K562 (cell line): ENCODE measurements around the gene SFI1. TPM values are rescaled to one million over a fixed set of nuclear protein-coding genes. Genes with fewer than 3 reads are reported as not detected.

Experiments
- ATAC-seq: fragments of 200-7000 bp; cut with Tn5 transposase; 3 replicates; pipeline ENCODE4 v1.9.1; 2020; ENCODE audit warnings: moderate library complexity
- BruUV-seq: library from RNA; stranded (reverse); fragments of 400-500 nt; replicated peaks from 2 replicates; lab custom pipeline; 2021; lab: Mats Ljungman, UMichigan
- CTCF ChIA-PET: fragments of 300-600 bp; formaldehyde crosslinking; extraction: SDS; loops from one replicate; lab custom pipeline; 2021; ENCODE audit warnings: low intra/inter-chr PET ratio; lab: Yijun Ruan, JAX
- POLR2A ChIA-PET: fragments of 300-600, 350-650 bp; sonication (Branson Sonifier 250); formaldehyde crosslinking; extraction: SDS; loops from one replicate; lab custom pipeline; 2021; ENCODE audit warnings: antibody characterized with exemption, inconsistent platforms; lab: Yijun Ruan, JAX
- DNase-seq, 4 experiments: peaks; one replicate each; pipeline versions ENCODE4 v3.0.0 to v3.0.0-alpha.2; 2011 to 2018; ENCODE audit warnings: low spot score in 3 of 4, mixed read lengths in 3 of 4; ENCODE audit errors: extremely low read depth in 1 of 4
- FAIRE-seq: peaks from 2 replicates; lab custom pipeline; 2011; peaks lifted over from hg19 to GRCh38; lab: Jason Lieb, UNC
- H2AFZ ChIP-seq: 2 replicates; pipeline ENCODE4 v1.6.0; 2011; ENCODE audit warnings: low read depth, low read length, control low read depth, inconsistent platforms
- H3K27ac ChIP-seq: fragments of 200-600 bp; 3 replicates; pipeline ENCODE4 v1.8.0; 2011; ENCODE audit warnings: low read depth, mild to moderate bottlenecking, control low read depth, inconsistent platforms, low read length, moderate library complexity, mixed read lengths; ENCODE audit errors: extremely low read depth
- H3K27me3 ChIP-seq, 2 experiments: fragments of 300-600 bp in 1 of 2; 2 replicates in 1 of 2; 3 replicates in 1 of 2; pipeline versions ENCODE4 v1.6.0 to v1.8.0; 2011; ENCODE audit warnings: inconsistent platforms in 2 of 2, low read length in 2 of 2, mild to moderate bottlenecking in 1 of 2, mixed read lengths in 1 of 2, moderate library complexity in 1 of 2; ENCODE audit not compliant: control insufficient read depth in 2 of 2, insufficient read depth in 2 of 2
- H3K36me3 ChIP-seq: fragments of 300-600 bp; 3 replicates; pipeline ENCODE4 v1.8.0; 2011; ENCODE audit warnings: mild to moderate bottlenecking, low read length, inconsistent platforms; ENCODE audit not compliant: control insufficient read depth, insufficient read depth
- H3K4me1 ChIP-seq, 2 experiments: fragments of 200-600 bp in 1 of 2; replicated peaks in 1 of 2; 2 replicates in 1 of 2; 3 replicates in 1 of 2; pipeline versions ENCODE4 v1.5.1 to v1.8.0; 2011; ENCODE audit warnings: inconsistent platforms in 2 of 2, low read length in 2 of 2, mild to moderate bottlenecking in 1 of 2, mixed read lengths in 1 of 2, moderate library complexity in 1 of 2; ENCODE audit not compliant: control insufficient read depth in 2 of 2, insufficient read depth in 2 of 2
- H3K4me2 ChIP-seq: 2 replicates; pipeline ENCODE4 v1.6.1; 2011; ENCODE audit warnings: low read length, control low read depth, inconsistent platforms, mixed read lengths; ENCODE audit not compliant: insufficient read depth
- H3K4me3 ChIP-seq: fragments of 200-600 bp; sonication (generic), shearing (Covaris generic); 2 replicates; pipeline ENCODE4 v1.5.1; 2016; ENCODE audit warnings: control low read depth, inconsistent platforms
- H3K79me2 ChIP-seq: fragments of 200-600 bp; 3 replicates; pipeline ENCODE4 v1.8.0; 2011; ENCODE audit warnings: low read length, inconsistent platforms; ENCODE audit not compliant: control insufficient read depth, insufficient read depth
- H3K9ac ChIP-seq, 2 experiments: 2 replicates each; pipeline versions ENCODE4 v1.6.0 to v1.6.1; 2011; ENCODE audit warnings: low read depth in 2 of 2, low read length in 2 of 2, control low read depth in 1 of 2, inconsistent platforms in 1 of 2, mild to moderate bottlenecking in 1 of 2, mixed read lengths in 1 of 2; ENCODE audit not compliant: insufficient read depth in 1 of 2
- H3K9me1 ChIP-seq: one replicate; pipeline ENCODE4 v1.6.0; 2011; ENCODE audit warnings: inconsistent platforms, mild to moderate bottlenecking, low read length, moderate library complexity; ENCODE audit not compliant: control insufficient read depth, insufficient read depth
- H3K9me3 ChIP-seq: replicated peaks from 2 replicates; pipeline ENCODE4 v1.5.1; 2011; ENCODE audit warnings: low read depth, low read length, inconsistent platforms; ENCODE audit not compliant: control insufficient read depth, insufficient read depth
- H4K20me1 ChIP-seq: replicated peaks from 2 replicates; pipeline ENCODE4 v1.6.1; 2011; ENCODE audit warnings: low read length, inconsistent platforms, mixed read lengths; ENCODE audit not compliant: control insufficient read depth, insufficient read depth
- EZH2 ChIP-seq: IDR thresholded peaks from 2 replicates; pipeline ENCODE4 v1.6.1; 2012; ENCODE audit warnings: low read depth, mild to moderate bottlenecking, inconsistent platforms, low read length, borderline replicate concordance
- FOXK1 ChIP-seq: sonication (generic); formaldehyde crosslinking; IDR thresholded peaks from 2 replicates; pipeline ENCODE4 v1.8.0; 2022; ENCODE audit warnings: missing genetic modification reagents, mild to moderate bottlenecking, borderline replicate concordance
- NEUROD1 ChIP-seq: fragments of 150-350 bp; IDR thresholded peaks from 2 replicates; pipeline ENCODE4 v1.6.1; 2014; ENCODE audit warnings: borderline replicate concordance, low read length, low read depth; ENCODE audit not compliant: partially characterized antibody
- PYGO2 ChIP-seq: fragments of 450-650 bp; IDR thresholded peaks from 2 replicates; pipeline ENCODE4 v1.6.1; 2016; ENCODE audit warnings: mild to moderate bottlenecking, missing genetic modification characterization, moderate library complexity, missing compliant biosample characterization
- RCOR1 ChIP-seq, 2 experiments: IDR thresholded peaks; 2 replicates each; pipeline ENCODE4 v1.6.1; 2012; ENCODE audit warnings: low read depth in 2 of 2, low read length in 2 of 2, borderline replicate concordance in 1 of 2, improper control_type of control experiment in 1 of 2
- SIX5 ChIP-seq, 2 experiments: IDR thresholded peaks; 2 replicates each; pipeline ENCODE4 v1.6.1; 2011; ENCODE audit warnings: low read length in 2 of 2, borderline replicate concordance in 1 of 2, low read depth in 1 of 2, mild to moderate bottlenecking in 1 of 2, moderate library complexity in 1 of 2; ENCODE audit not compliant: insufficient read depth in 1 of 2
- SMAD1 ChIP-seq: fragments of 150-350 bp; IDR thresholded peaks from 2 replicates; pipeline ENCODE4 v1.6.1; 2014; ENCODE audit warnings: low read length, low read depth; ENCODE audit not compliant: partially characterized antibody
- ZNF561 ChIP-seq: fragments of 450-650 bp; formaldehyde crosslinking; conservative IDR thresholded peaks from 2 replicates; pipeline ENCODE4 v1.4.0; 2020; ENCODE audit warnings: mild to moderate bottlenecking, moderate library complexity
- ZNF76 ChIP-seq: fragments of 250-450 bp; sonication (Bioruptor Pico); IDR thresholded peaks from 2 replicates; pipeline ENCODE4 v1.4.0; 2020; ENCODE audit warnings: mild to moderate bottlenecking, moderate library complexity, borderline replicate concordance
- WGBS: fragments of 100-300 bp; shearing (Covaris generic); methylation state at CpG from one replicate; pipeline ENCODE4 v1.1.6; 2016; ENCODE audit warnings: low coverage, mixed read lengths; ENCODE audit not compliant: insufficient coverage; ENCODE audit errors: missing lambda C conversion rate; 5-methylcytosine and 5-hydroxymethylcytosine counted together
- in situ Hi-C: fragments of 300-500 bp; cut with MboI; formaldehyde crosslinking; loops from 4 replicates; pipeline ENCODE4 v1.15.0; 2018; ENCODE audit warnings: inconsistent platforms, mixed read lengths
- intact Hi-C: fragments of 100-400 bp; cut with micrococcal nuclease; formaldehyde crosslinking; loops from 2 replicates; pipeline ENCODE4 v1.14.2; 2022
- polyA plus RNA-seq, 8 experiments: library from polyadenylated mRNA; depleted of rRNA in 4 of 8; stranded (reverse) in 5 of 8; unstranded in 3 of 8; fragments of >200 nt; fragmentation: Nextera tagmentation in 2 of 8; fragmentation: Illumina TruSeq in 1 of 8; extraction: Ambion mirVana in 2 of 8; extraction: Trizol in 1 of 8; gene quantifications; 2 replicates each; pipeline versions ENCODE4 v1.2.1 to v1.2.3, GENCODE V29; 2011 to 2014; ENCODE audit warnings: inconsistent platforms in 1 of 8, missing spikeins in 1 of 8
- total RNA-seq, 7 experiments: library from RNA; depleted of rRNA in 6 of 7; stranded (reverse); fragments of >200 nt in 6 of 7; fragmentation: Illumina TruSeq in 2 of 7; extraction: Trizol in 2 of 7; gene quantifications; 2 replicates each; pipeline versions ENCODE4 v1.2.1 to v1.2.3, GENCODE V29; 2011 to 2021; ENCODE audit warnings: low replicate concordance in 1 of 7
- TF ChIP-seq, protein P1 (sequence below): IDR thresholded peaks from 3 replicates; pipeline ENCODE4 v1.6.1; 2011; ENCODE audit warnings: borderline replicate concordance, mild to moderate bottlenecking, moderate library complexity; ENCODE audit not compliant: insufficient read length; ENCODE audit errors: extremely low read depth

SFI1 gene
- total and polyA plus RNA-seq, 9 of the 15 experiments (the other 6 are each of a cell fraction or from before 2014, with no cell fraction given), result 3.0 to 25.6 (median 14.1) TPM

DNA sequence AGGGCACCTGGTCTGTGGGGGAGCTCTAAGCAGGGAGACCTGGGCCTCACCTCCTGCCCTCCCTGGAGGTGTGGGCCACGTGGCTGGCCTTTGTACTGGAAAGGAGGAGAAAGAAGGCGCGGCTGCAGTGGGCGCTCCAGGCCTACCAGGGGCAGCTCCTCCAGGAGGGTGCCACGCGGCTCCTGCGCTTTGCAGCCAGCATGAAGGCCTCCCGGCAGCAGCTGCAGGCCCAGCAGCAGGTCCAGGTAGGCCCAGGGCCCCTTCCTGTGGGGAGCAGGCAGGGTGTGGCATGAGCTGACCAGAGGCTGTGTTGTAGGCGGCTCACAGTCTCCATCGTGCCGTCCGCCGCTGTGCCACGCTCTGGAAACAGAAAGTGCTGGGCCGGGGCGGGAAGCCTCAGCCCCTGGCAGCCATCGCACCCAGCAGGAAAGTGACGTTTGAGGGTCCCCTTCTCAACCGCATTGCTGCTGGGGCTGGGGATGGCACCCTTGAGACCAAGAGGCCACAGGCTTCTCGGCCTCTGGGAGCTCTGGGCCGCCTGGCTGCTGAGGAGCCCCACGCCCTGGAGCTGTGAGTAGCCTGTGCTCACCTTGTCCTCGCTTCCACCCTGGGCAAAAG, 117.1 kb downstream of the SFI1 start:
- Histone ChIP-seq H3K79me2 (no peaks in the 10 kb centered on the region), H3K4me2 (no peak overlapping the region), H4K20me1 (no peaks in the 10 kb centered on the region), H3K36me3 (peaks cover 14% of the 10 kb centered on the region; the same call in 1 of the 3 replicates), H2AFZ (no peak overlapping the region), H3K27me3 (no peaks in the 10 kb centered on the region), H3K27ac (no peak overlapping the region), H3K9me1 (no peaks in the 10 kb centered on the region), H3K4me3 (no peak overlapping the region), H3K9me3 (no peaks in the 10 kb centered on the region), H3K4me1 (peaks cover 0 to 42% of the 10 kb centered on the region in 2 experiments; a peak in 3 of 5 replicates), H3K9ac (peak overlapping the region in 1 of 2 experiments; percentile 26; a peak in 1 of 4 replicates)
- in situ Hi-C loops (no loop called here), intact Hi-C loops (no loop called here)
- FAIRE-seq (no peak), DNase-seq (no peak), ATAC-seq (no peak)
- POLR2A ChIA-PET, result interaction anchor here (1.0 to 4.2 kb wide), 5 partner anchors 9 to 40 kb away, joined by 3 to 14 read pairs (median 3); no protein-coding TSS in a partner anchor
- WGBS, result 86% methylated on average over 9 of the region's 23 CpGs
- TF ChIP-seq ZNF76 (CRISPR knock-in tag), result no peak
- TF ChIP-seq, protein P1, sequence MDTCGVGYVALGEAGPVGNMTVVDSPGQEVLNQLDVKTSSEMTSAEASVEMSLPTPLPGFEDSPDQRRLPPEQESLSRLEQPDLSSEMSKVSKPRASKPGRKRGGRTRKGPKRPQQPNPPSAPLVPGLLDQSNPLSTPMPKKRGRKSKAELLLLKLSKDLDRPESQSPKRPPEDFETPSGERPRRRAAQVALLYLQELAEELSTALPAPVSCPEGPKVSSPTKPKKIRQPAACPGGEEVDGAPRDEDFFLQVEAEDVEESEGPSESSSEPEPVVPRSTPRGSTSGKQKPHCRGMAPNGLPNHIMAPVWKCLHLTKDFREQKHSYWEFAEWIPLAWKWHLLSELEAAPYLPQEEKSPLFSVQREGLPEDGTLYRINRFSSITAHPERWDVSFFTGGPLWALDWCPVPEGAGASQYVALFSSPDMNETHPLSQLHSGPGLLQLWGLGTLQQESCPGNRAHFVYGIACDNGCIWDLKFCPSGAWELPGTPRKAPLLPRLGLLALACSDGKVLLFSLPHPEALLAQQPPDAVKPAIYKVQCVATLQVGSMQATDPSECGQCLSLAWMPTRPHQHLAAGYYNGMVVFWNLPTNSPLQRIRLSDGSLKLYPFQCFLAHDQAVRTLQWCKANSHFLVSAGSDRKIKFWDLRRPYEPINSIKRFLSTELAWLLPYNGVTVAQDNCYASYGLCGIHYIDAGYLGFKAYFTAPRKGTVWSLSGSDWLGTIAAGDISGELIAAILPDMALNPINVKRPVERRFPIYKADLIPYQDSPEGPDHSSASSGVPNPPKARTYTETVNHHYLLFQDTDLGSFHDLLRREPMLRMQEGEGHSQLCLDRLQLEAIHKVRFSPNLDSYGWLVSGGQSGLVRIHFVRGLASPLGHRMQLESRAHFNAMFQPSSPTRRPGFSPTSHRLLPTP, result no peak
- no peak for TF ChIP-seq PYGO2
- TF ChIP-seq SIX5 (IDR thresholded peaks at IDR 0.05; ENCODE audit: borderline replicate concordance in 1 of 2, insufficient read depth in 1 of 2, low read depth in 1 of 2, low read length in 2 of 2), result no peak
- TF ChIP-seq EZH2, result no peak
- no peak for TF ChIP-seq FOXK1
- TF ChIP-seq NEUROD1, result no peak
- TF ChIP-seq ZNF561 (CRISPR knock-in tag), result no peak
- TF ChIP-seq RCOR1 (IDR thresholded peaks at IDR 0.05; ENCODE audit: borderline replicate concordance in 1 of 2, low read depth in 2 of 2, low read length in 2 of 2), result no peak
- no peak for TF ChIP-seq SMAD1
- CTCF ChIA-PET, result no interaction called here
- BruUV-seq, result no TSS peak
